OCI-LY7 (cell line): ENCODE data around the gene BRAF. TPM values are rescaled to one million over a fixed set of nuclear protein-coding genes. Genes with fewer than 3 reads are reported as not detected.

Source experiments
- BruUV-seq: library from RNA; stranded (reverse); fragments of 400-500 nt; replicated peaks from 2 replicates; lab custom pipeline; 2021; lab: Mats Ljungman, UMichigan
- CTCF ChIA-PET: fragments of 300-600 bp; sonication (Branson Sonifier 250); formaldehyde crosslinking; loops from one replicate; lab custom pipeline; 2022; ENCODE audit warnings: antibody characterized with exemption; ENCODE audit not compliant: unreplicated experiment; lab: Charles Lee
- POLR2A ChIA-PET: fragments of 300-600 bp; sonication (Branson Sonifier 250); formaldehyde crosslinking; loops from one replicate; lab custom pipeline; 2022; ENCODE audit warnings: antibody characterized with exemption; lab: Charles Lee
- DNase-seq: peaks from one replicate; pipeline ENCODE4 v3.0.0-alpha.2; 2015; ENCODE audit warnings: low spot score
- H2AFZ ChIP-seq: fragments of 200-600 bp; sonication (generic), shearing (Covaris generic); 2 replicates; pipeline ENCODE4 v1.6.1; 2014; ENCODE audit warnings: mild to moderate bottlenecking, antibody characterized with exemption, low read length, moderate library complexity
- H3K27ac ChIP-seq: fragments of 200-600 bp; sonication (generic); 2 replicates; pipeline ENCODE4 v1.5.1; 2014; ENCODE audit warnings: mixed run types, low read depth, mild to moderate bottlenecking, moderate library complexity, low read length, inconsistent platforms; ENCODE audit not compliant: poor library complexity, severe bottlenecking
- H3K36me3 ChIP-seq: fragments of 200-600 bp; sonication (generic); 2 replicates; pipeline ENCODE4 v1.6.1; 2014; ENCODE audit warnings: mild to moderate bottlenecking, antibody characterized with exemption, low read length, moderate library complexity, mixed read lengths; ENCODE audit not compliant: insufficient read depth
- H3K4me1 ChIP-seq: fragments of 200-600 bp; sonication (generic); 2 replicates; pipeline ENCODE4 v1.5.1; 2014; ENCODE audit warnings: mild to moderate bottlenecking, low read length; ENCODE audit not compliant: insufficient read depth, poor library complexity, severe bottlenecking
- H3K4me2 ChIP-seq: fragments of 200-600 bp; sonication (generic); 2 replicates; pipeline ENCODE4 v1.6.1; 2014; ENCODE audit warnings: mild to moderate bottlenecking, low read length
- H3K4me3 ChIP-seq: fragments of 200-600 bp; sonication (generic); 2 replicates; pipeline ENCODE4 v1.5.1; 2014; ENCODE audit warnings: mild to moderate bottlenecking, low read depth, low read length; ENCODE audit not compliant: poor library complexity, severe bottlenecking
- H3K79me2 ChIP-seq: fragments of 200-600 bp; sonication (generic); 2 replicates; pipeline ENCODE4 v1.6.1; 2016; ENCODE audit warnings: low read depth, mild to moderate bottlenecking, low read length, moderate library complexity, mixed read lengths; ENCODE audit not compliant: insufficient read depth
- H3K9me2 ChIP-seq: fragments of 200-600 bp; sonication (generic); 2 replicates; pipeline ENCODE4 v1.6.1; 2016; ENCODE audit warnings: mild to moderate bottlenecking, low read length, mixed read lengths; ENCODE audit not compliant: insufficient read depth
- H3K9me3 ChIP-seq: fragments of 200-600 bp; sonication (generic); 2 replicates; pipeline ENCODE4 v1.6.1; 2014; ENCODE audit warnings: mild to moderate bottlenecking, mixed run types, low read length, mixed read lengths
- H4K20me1 ChIP-seq: fragments of 200-600 bp; sonication (generic); 2 replicates; pipeline ENCODE4 v1.6.1; 2014; ENCODE audit warnings: mild to moderate bottlenecking, antibody characterized with exemption, low read length, moderate library complexity, mixed read lengths; ENCODE audit not compliant: insufficient read depth
- CTCF ChIP-seq: fragments of 200-600 bp; sonication (generic); conservative IDR thresholded peaks from 2 replicates; pipeline ENCODE4 v1.5.1; 2014; ENCODE audit warnings: mild to moderate bottlenecking, antibody characterized with exemption, low read length, moderate library complexity, mixed read lengths
- EZH2phosphoT487 ChIP-seq: fragments of 200-600 bp; sonication (generic); IDR thresholded peaks from 2 replicates; pipeline ENCODE4 v1.6.1; 2018; ENCODE audit warnings: low read depth, borderline replicate concordance, mild to moderate bottlenecking, mixed run types, antibody characterized with exemption, low read length, moderate library complexity, mixed read lengths
- intact Hi-C: fragments of 100-400 bp; cut with micrococcal nuclease; formaldehyde crosslinking; loops from one replicate; pipeline ENCODE4 v1.10.0; 2022; ENCODE audit not compliant: unreplicated experiment
- total RNA-seq, 2 experiments: library from RNA; depleted of rRNA in 1 of 2; stranded (reverse); fragments of >200 nt in 1 of 2; shearing (Covaris generic) in 1 of 2; gene quantifications; 2 replicates each; pipeline ENCODE4 v1.2.3, GENCODE V29; 2014 to 2022

Gene BRAF
- total RNA-seq, 2 experiments from 2014 or later: 17.1 to 41.6 TPM

- no peak overlapping the region for H3K27ac ChIP-seq
- H4K20me1 ChIP-seq: 0 out of 2 replicates have a peak, but pooled peaks cover 11% of the 10 kb centered on the region
- peaks cover 10% of the 10 kb centered on the region; the same call in 1 of the 2 replicates for H3K9me3 ChIP-seq
- no peak for DNase-seq
- H3K9me2 ChIP-seq: no peaks in the 10 kb centered on the region
- no peak overlapping the region for H2AFZ ChIP-seq
- peaks cover 65% of the 10 kb centered on the region for H3K79me2 ChIP-seq
- CTCF ChIA-PET: no interaction called here
- intact Hi-C loops: no loop called here
- peaks cover 20% of the 10 kb centered on the region for H3K4me1 ChIP-seq
- POLR2A ChIA-PET: interaction anchor here (0.7 to 1.6 kb wide), 3 partner anchors 9 to 409 kb away, joined by 3 to 4 read pairs (median 3); no protein-coding TSS in a partner anchor
- peaks cover 14% of the 10 kb centered on the region for H3K36me3 ChIP-seq
- TF ChIP-seq EZH2phosphoT487 (no peak), CTCF (no peak)
- no TSS peak for BruUV-seq
- no peak overlapping the region for H3K4me3 ChIP-seq
- H3K4me2 ChIP-seq: no peak overlapping the region
Observed at GRCh38 chr7:140903741-140904480, 20.8 kb downstream of the BRAF start.

- Histone ChIP-seq H3K79me2 (peaks cover 65% of the 10 kb centered on the region), H3K27ac (no peak overlapping the region)
- no TSS peak for BruUV-seq
Observed at GRCh38 chr7:140902303-140902953, 22.3 kb downstream of the BRAF start.

More at GRCh38 chr7:140902303-140902953, 22.3 kb downstream of the BRAF start:
- peaks cover 14% of the 10 kb centered on the region for H3K36me3 ChIP-seq
- no peak overlapping the region for H2AFZ ChIP-seq
- DNase-seq: peak; percentile 12
- POLR2A ChIA-PET: interaction anchor here (1.4 to 1.6 kb wide), 2 partner anchors 8 to 13 kb away, joined by 3 read pairs; no protein-coding TSS in a partner anchor
- CTCF ChIA-PET: no interaction called here
- H3K4me2 ChIP-seq: peak overlapping the region; percentile 50
- no peak overlapping the region for H3K4me3 ChIP-seq
- H3K9me2 ChIP-seq: no peaks in the 10 kb centered on the region
- H4K20me1 ChIP-seq: 0 out of 2 replicates have a peak, but pooled peaks cover 11% of the 10 kb centered on the region
- H3K4me1 ChIP-seq: peaks cover 20% of the 10 kb centered on the region
- no peak for TF ChIP-seq CTCF
- peaks cover 10% of the 10 kb centered on the region; the same call in 1 of the 2 replicates for H3K9me3 ChIP-seq
- intact Hi-C loops: no loop called here
